Effector memory CD4-positive, alpha-beta T cell (primary cell): Measurements from ENCODE around the gene CRMP1.

ENCODE experiments used
- DNase-seq, 3 donors: peaks; one replicate each; pipeline ENCODE4 v3.0.0-alpha.2; 2020
- H3K27ac ChIP-seq: 2 replicates; pipeline ENCODE4 v1.7.0; 2013; ENCODE audit warnings: mild to moderate bottlenecking, low read length, moderate library complexity; ENCODE audit not compliant: insufficient read depth, poor library complexity, severe bottlenecking
- H3K27me3 ChIP-seq: replicated peaks from 2 replicates; pipeline ENCODE4 v1.7.0; 2013; ENCODE audit warnings: mild to moderate bottlenecking, low read length; ENCODE audit not compliant: insufficient read depth, control insufficient read depth, poor library complexity, severe bottlenecking
- H3K36me3 ChIP-seq: 2 replicates; pipeline ENCODE4 v1.7.0; 2013; ENCODE audit warnings: mild to moderate bottlenecking, low read length, moderate library complexity; ENCODE audit not compliant: control insufficient read depth, insufficient read depth
- H3K4me1 ChIP-seq: 2 replicates; pipeline ENCODE4 v1.7.0; 2013; ENCODE audit warnings: low read length, mild to moderate bottlenecking; ENCODE audit not compliant: control insufficient read depth, insufficient read depth, poor library complexity, severe bottlenecking
- H3K4me3 ChIP-seq: 2 replicates; pipeline ENCODE4 v1.7.0; 2013; ENCODE audit warnings: low read length, low read depth, mild to moderate bottlenecking; ENCODE audit not compliant: insufficient read depth, poor library complexity, severe bottlenecking
- H3K9me3 ChIP-seq: 2 replicates; pipeline ENCODE4 v1.7.0; 2013; ENCODE audit warnings: mild to moderate bottlenecking, low read length, moderate library complexity; ENCODE audit not compliant: control insufficient read depth

Gene CRMP1

GRCh38 chr4:5789141-5789540 lies 103.7 kb downstream of the CRMP1 start:
- H3K27me3 ChIP-seq, result no peaks in the 10 kb centered on the region
- no peaks in the 10 kb centered on the region for H3K36me3 ChIP-seq
- no peaks in the 10 kb centered on the region for H3K9me3 ChIP-seq
- DNase-seq, result no peak
- no peak overlapping the region for H3K27ac ChIP-seq
- no peak overlapping the region for H3K4me3 ChIP-seq
- H3K4me1 ChIP-seq, result no peaks in the 10 kb centered on the region

GRCh38 chr4:5788144-5788543 lies 104.7 kb downstream of the CRMP1 start:
- H3K4me3 ChIP-seq, result no peak overlapping the region
- no peaks in the 10 kb centered on the region for H3K27me3 ChIP-seq
- DNase-seq, result no peak
- no peaks in the 10 kb centered on the region for H3K36me3 ChIP-seq
- no peak overlapping the region for H3K27ac ChIP-seq
- no peaks in the 10 kb centered on the region for H3K9me3 ChIP-seq
- H3K4me1 ChIP-seq, result no peaks in the 10 kb centered on the region

- no peak overlapping the region for H3K27ac ChIP-seq
- H3K4me1 ChIP-seq, result no peaks in the 10 kb centered on the region
- H3K36me3 ChIP-seq, result no peaks in the 10 kb centered on the region
- no peak for DNase-seq
- H3K27me3 ChIP-seq, result no peaks in the 10 kb centered on the region
- H3K4me3 ChIP-seq, result no peak overlapping the region
- no peaks in the 10 kb centered on the region for H3K9me3 ChIP-seq
Measured at GRCh38 chr4:5787311-5787710, 105.6 kb downstream of the CRMP1 start.

- DNase-seq, result no peak
- Histone ChIP-seq H3K4me3 (no peak overlapping the region), H3K4me1 (no peaks in the 10 kb centered on the region), H3K27me3 (no peaks in the 10 kb centered on the region), H3K27ac (no peak overlapping the region), H3K36me3 (no peaks in the 10 kb centered on the region), H3K9me3 (no peaks in the 10 kb centered on the region)
Measured at GRCh38 chr4:5785806-5786680, 106.8 kb downstream of the CRMP1 start.

DNA sequence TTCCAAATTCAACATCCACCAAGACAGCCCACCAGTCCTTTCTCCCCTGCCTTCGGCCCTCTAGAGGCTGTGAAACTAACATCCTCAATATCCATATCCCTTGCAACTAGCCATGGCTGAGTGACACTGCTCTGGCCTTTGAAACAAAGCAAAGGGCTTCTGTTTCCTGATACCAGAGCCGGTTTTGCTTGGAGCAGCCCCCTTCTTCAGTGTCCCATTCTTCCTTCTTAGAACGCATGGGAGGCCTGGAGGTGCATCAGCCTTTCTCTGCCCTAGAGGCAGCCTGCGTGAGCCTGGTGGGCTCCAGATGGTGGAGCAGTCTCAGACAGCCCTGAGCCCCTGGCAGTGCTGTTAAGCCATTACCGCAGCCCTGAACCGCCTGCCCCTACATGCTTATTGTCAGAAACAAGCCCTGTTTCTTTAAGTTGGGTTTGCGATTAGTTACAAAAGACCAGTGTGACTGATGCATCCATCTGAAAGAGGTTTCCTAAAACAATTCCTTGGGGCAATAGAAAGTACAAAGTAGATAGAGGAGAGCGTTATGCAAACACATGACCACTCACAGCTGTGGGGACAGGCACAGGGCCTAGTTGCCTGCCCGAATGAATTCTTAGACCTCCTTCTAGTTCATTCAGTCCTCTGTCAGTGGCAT lies 107.8 kb downstream of the CRMP1 start:
- no peaks in the 10 kb centered on the region for H3K36me3 ChIP-seq
- no peak overlapping the region for H3K27ac ChIP-seq
- no peak overlapping the region for H3K4me3 ChIP-seq

DNA sequence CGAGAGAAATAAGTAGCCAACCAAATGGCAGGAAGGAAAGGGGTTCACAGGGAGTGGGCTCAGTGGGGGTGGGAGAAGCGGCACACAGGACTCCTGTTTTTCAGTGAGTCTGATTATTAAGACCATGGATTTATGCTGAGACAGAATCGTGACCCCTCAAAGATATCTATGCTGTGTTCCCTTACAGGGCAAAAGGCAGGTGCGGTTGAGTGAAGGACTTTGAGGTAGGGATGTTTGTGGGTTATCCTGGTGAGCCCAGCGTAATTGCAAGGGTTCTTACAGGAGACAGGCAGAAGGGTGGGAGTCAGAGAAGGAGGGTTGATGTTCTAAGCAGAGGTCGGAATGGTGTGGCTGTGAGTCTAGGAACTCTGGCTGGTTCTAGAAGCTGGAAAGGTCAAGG lies 108.9 kb downstream of the CRMP1 start:
- DNase-seq, result no peak
- H3K36me3 ChIP-seq, result no peaks in the 10 kb centered on the region
- H3K9me3 ChIP-seq, result no peaks in the 10 kb centered on the region
- no peaks in the 10 kb centered on the region for H3K27me3 ChIP-seq
- no peak overlapping the region for H3K27ac ChIP-seq
- no peaks in the 10 kb centered on the region for H3K4me1 ChIP-seq
- H3K4me3 ChIP-seq, result no peak overlapping the region

More for the DNA sequence above, 107.8 kb downstream of the CRMP1 start:
- Histone ChIP-seq H3K4me1 (no peaks in the 10 kb centered on the region), H3K9me3 (no peaks in the 10 kb centered on the region), H3K27me3 (no peaks in the 10 kb centered on the region)
- no peak for DNase-seq

DNA sequence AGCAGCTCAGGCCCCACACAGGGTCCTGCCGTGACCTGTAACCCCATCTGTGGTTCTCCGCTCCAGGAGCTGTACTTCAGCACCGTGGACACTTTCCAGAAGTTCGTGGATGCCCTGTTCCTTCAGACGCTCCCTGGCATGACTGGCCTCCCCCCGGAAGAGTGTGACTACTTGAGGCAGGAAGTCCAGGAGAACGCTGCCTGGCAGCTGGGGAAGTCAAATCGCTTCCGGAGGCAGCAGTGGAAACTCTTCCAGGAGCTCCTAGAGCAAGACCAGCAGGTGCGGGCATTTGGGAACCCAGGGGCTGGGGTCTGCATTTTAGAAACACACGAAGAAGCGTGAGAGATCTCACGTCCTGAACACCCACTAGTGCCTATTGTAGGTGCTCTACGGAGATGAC lies 109.4 kb downstream of the CRMP1 start:
- no peak overlapping the region for H3K27ac ChIP-seq
- DNase-seq, result no peak
- no peaks in the 10 kb centered on the region for H3K36me3 ChIP-seq

GRCh38 chr4:5782829-5783476 lies 109.9 kb downstream of the CRMP1 start:
- no peaks in the 10 kb centered on the region for H3K9me3 ChIP-seq
- H3K27me3 ChIP-seq, result no peaks in the 10 kb centered on the region
- no peak for DNase-seq
- H3K4me1 ChIP-seq, result no peaks in the 10 kb centered on the region
- H3K36me3 ChIP-seq, result no peaks in the 10 kb centered on the region
- H3K4me3 ChIP-seq, result no peak overlapping the region
- H3K27ac ChIP-seq, result no peak overlapping the region

More for the DNA sequence above, 109.4 kb downstream of the CRMP1 start:
- Histone ChIP-seq H3K4me3 (no peak overlapping the region), H3K4me1 (no peaks in the 10 kb centered on the region), H3K9me3 (no peaks in the 10 kb centered on the region), H3K27me3 (no peaks in the 10 kb centered on the region)

DNA sequence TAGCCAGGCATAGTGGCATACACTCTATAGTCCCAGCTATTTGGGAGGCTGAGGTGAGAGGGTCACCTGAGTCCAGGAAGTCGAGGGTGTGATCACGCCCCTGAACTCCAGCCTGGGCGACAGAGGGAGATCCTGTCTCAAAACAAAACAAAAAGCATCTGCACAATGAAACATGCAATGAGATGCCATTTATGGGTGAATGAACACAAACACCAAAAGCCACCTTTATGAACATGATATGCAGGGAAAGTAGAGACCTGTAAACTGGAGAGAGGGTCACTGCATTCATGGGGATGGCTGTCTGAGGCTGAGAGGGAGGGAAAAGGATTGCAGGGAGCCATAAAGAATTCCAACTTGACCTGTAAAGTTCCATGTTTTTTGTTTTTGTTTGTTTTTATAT lies 111.2 kb downstream of the CRMP1 start:
- no peak for DNase-seq
- Histone ChIP-seq H3K27ac (no peak overlapping the region), H3K4me3 (no peak overlapping the region), H3K36me3 (no peaks in the 10 kb centered on the region), H3K9me3 (peaks cover 2% of the 10 kb centered on the region), H3K4me1 (no peaks in the 10 kb centered on the region), H3K27me3 (no peaks in the 10 kb centered on the region)
